OCI-LY1 (cell line): ENCODE data around the gene PIP4K2C.

Experiments used
- CTCF ChIP-seq: fragments of 200-600 bp; sonication (generic), shearing (Covaris generic); IDR thresholded peaks from 2 replicates; pipeline ENCODE4 v1.5.1; 2017; ENCODE audit warnings: mild to moderate bottlenecking, antibody characterized with exemption, low read length, moderate library complexity, mixed read lengths
- EZH2 ChIP-seq: fragments of 200-600 bp; sonication (generic), shearing (Covaris generic); IDR thresholded peaks from 2 replicates; pipeline ENCODE4 v1.8.0; 2017; ENCODE audit warnings: borderline replicate concordance, mixed run types, mild to moderate bottlenecking, antibody characterized with exemption, low read length, moderate library complexity, mixed read lengths

GRCh38 chr12:57623385-57623784, 32.4 kb downstream of the PIP4K2C start:
- no peak for TF ChIP-seq CTCF
- no peak for TF ChIP-seq EZH2
